ENCODE measurements around the gene TMEM179. TPM values are rescaled to one million over a fixed set of nuclear protein-coding genes. Genes with fewer than 3 reads are reported as not detected.

The TMEM179 gene
- total RNA-seq, 1 experiment from 2014 or later: not detected

DNA sequence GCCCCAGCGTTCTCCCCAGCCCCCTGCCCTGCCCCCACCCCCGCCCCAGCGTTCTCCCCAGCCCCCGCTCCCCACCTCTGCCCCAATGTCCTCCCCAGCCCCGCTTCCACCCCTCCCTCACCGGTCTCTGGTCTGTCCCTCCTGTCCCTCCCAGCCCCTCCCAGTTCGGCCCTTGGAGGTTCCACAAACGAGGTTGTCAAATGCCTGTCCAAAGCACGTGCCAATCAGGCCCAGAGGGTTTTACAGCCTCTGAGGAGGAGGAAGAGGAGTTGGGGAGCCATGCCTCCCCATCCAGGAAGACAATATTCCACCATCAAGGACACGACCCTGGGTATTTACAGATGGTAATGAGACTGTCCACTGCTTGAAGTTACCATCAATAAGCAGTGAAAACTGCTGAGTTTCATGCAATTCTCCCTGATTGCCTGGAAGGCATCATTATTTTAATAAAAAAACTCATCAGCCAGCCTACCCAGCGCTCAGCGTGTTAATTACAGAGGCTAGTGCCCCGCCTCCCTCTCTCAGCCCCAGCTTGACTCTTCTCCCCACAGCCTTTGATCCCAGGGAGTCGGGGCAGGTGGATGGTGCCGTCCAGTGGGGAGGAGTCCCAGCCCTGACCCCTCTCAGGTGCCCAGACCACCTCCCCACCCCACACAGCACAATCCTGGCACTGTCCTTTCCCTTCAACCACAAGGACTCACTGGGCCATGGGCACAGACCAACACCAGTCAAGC is 55.6 kb downstream of the TMEM179 start:
- no peaks in the 10 kb centered on the region for H3K4me1 ChIP-seq
- no peak overlapping the region for H3K4me3 Mint-ChIP-seq (ENCODE audit: unreplicated experiment)
- H3K4me1 Mint-ChIP-seq (ENCODE audit: low read depth, unreplicated experiment): peaks cover 7% of the 10 kb centered on the region
- TF ChIP-seq CTCF (IDR thresholded peaks at IDR 0.05; ENCODE audit: insufficient read depth in 1 of 2, low read depth in 1 of 2, low read length in 1 of 2, severe bottlenecking in 1 of 2, unreplicated experiment in 1 of 2): no peak
- H3K27me3 ChIP-seq (replicated peaks; ENCODE audit: control insufficient read depth, insufficient read depth, low read length): peaks cover 7% of the 10 kb centered on the region
- H3K36me3 Mint-ChIP-seq (ENCODE audit: insufficient read depth, unreplicated experiment): no peaks in the 10 kb centered on the region
- intact Hi-C loops (cut with micrococcal nuclease; ENCODE audit: unreplicated experiment): no loop called here
- CTCF ChIA-PET: no interaction called here
- H3K27ac Mint-ChIP-seq (ENCODE audit: unreplicated experiment): no peak overlapping the region
- peak in 1 of 2 experiments; percentile 28 for DNase-seq
- peaks cover 5% of the 10 kb centered on the region; the same call in 1 of the 2 replicates for H3K9me3 ChIP-seq
- no peaks in the 10 kb centered on the region for H3K36me3 ChIP-seq (ENCODE audit: control insufficient read depth, insufficient read depth, low read length)
- no TSS peak for BruUV-seq (replicated peaks)
- no peak overlapping the region for H3K4me3 ChIP-seq (ENCODE audit: low read depth, low read length)
- POLR2A ChIA-PET: no interaction called here
- H3K9me3 Mint-ChIP-seq (ENCODE audit: unreplicated experiment): no peaks in the 10 kb centered on the region
- peaks cover 45% of the 10 kb centered on the region for H3K27me3 Mint-ChIP-seq (ENCODE audit: insufficient read depth, unreplicated experiment)

- no peaks in the 10 kb centered on the region for H3K36me3 ChIP-seq (ENCODE audit: control insufficient read depth, insufficient read depth, low read length)
- peaks cover 5% of the 10 kb centered on the region; the same call in 1 of the 2 replicates for H3K9me3 ChIP-seq
- Mint-ChIP-seq H3K4me1 (ENCODE audit: low read depth, unreplicated experiment) (peaks cover 7% of the 10 kb centered on the region), H3K27ac (ENCODE audit: unreplicated experiment) (no peak overlapping the region), H3K4me3 (ENCODE audit: unreplicated experiment) (no peak overlapping the region), H3K9me3 (ENCODE audit: unreplicated experiment) (no peaks in the 10 kb centered on the region), H3K36me3 (ENCODE audit: insufficient read depth, unreplicated experiment) (no peaks in the 10 kb centered on the region), H3K27me3 (ENCODE audit: insufficient read depth, unreplicated experiment) (peaks cover 46% of the 10 kb centered on the region)
- no peak for DNase-seq
- no peak for TF ChIP-seq CTCF (IDR thresholded peaks at IDR 0.05; ENCODE audit: insufficient read depth in 1 of 2, low read depth in 1 of 2, low read length in 1 of 2, severe bottlenecking in 1 of 2, unreplicated experiment in 1 of 2)
- H3K4me3 ChIP-seq (ENCODE audit: low read depth, low read length): no peak overlapping the region
- peaks cover 7% of the 10 kb centered on the region for H3K27me3 ChIP-seq (replicated peaks; ENCODE audit: control insufficient read depth, insufficient read depth, low read length)
- CTCF ChIA-PET: no interaction called here
- POLR2A ChIA-PET: no interaction called here
- intact Hi-C loops (cut with micrococcal nuclease; ENCODE audit: unreplicated experiment): no loop called here
- no TSS peak for BruUV-seq (replicated peaks)
- no peaks in the 10 kb centered on the region for H3K4me1 ChIP-seq
Measured at GRCh38 chr14:104547998-104548700, 56.4 kb downstream of the TMEM179 start.

GRCh38 chr14:104547310-104547997 is 57.1 kb downstream of the TMEM179 start:
- BruUV-seq (replicated peaks): no TSS peak
- POLR2A ChIA-PET: no interaction called here
- Mint-ChIP-seq H3K9me3 (ENCODE audit: unreplicated experiment) (no peaks in the 10 kb centered on the region), H3K4me3 (ENCODE audit: unreplicated experiment) (no peak overlapping the region), H3K4me1 (ENCODE audit: low read depth, unreplicated experiment) (peaks cover 7% of the 10 kb centered on the region), H3K27me3 (ENCODE audit: insufficient read depth, unreplicated experiment) (peaks cover 47% of the 10 kb centered on the region), H3K36me3 (ENCODE audit: insufficient read depth, unreplicated experiment) (no peaks in the 10 kb centered on the region), H3K27ac (ENCODE audit: unreplicated experiment) (no peak overlapping the region)
- Histone ChIP-seq H3K27me3 (replicated peaks; ENCODE audit: control insufficient read depth, insufficient read depth, low read length) (peaks cover 7% of the 10 kb centered on the region), H3K9me3 (peaks cover 5% of the 10 kb centered on the region; the same call in 1 of the 2 replicates), H3K36me3 (ENCODE audit: control insufficient read depth, insufficient read depth, low read length) (no peaks in the 10 kb centered on the region), H3K4me1 (no peaks in the 10 kb centered on the region), H3K4me3 (ENCODE audit: low read depth, low read length) (no peak overlapping the region)
- peak in 1 of 2 experiments; percentile 29 for DNase-seq
- no peak for TF ChIP-seq CTCF (IDR thresholded peaks at IDR 0.05; ENCODE audit: insufficient read depth in 1 of 2, low read depth in 1 of 2, low read length in 1 of 2, severe bottlenecking in 1 of 2, unreplicated experiment in 1 of 2)
- CTCF ChIA-PET: interaction anchor here (0.8 kb wide), 1 partner anchor 15 kb away, joined by 3 read pairs; no protein-coding TSS in a partner anchor
- intact Hi-C loops (cut with micrococcal nuclease; ENCODE audit: unreplicated experiment): no loop called here

Data from Caco-2 (cell line).